Epidermal melanocyte (primary cell): ENCODE measurements around the gene TSPAN10.
A peak's percentile ranks its signal among the peaks of the same experiment; 100 is the strongest.
"Not testable (repeated sequence)": the region's sequence is repeated elsewhere in the genome, so short reads cannot be mapped to it uniquely, and the experiment has no call there.

Source experiments
- DNase-seq: peaks from one replicate; pipeline ENCODE4 v3.0.0; 2011; ENCODE audit warnings: low spot score; ENCODE audit not compliant: insufficient read length

Gene TSPAN10

GRCh38 chr17:81660441-81660840 is 23.4 kb downstream of the TSPAN10 start:
- no peak for DNase-seq

- no peak for DNase-seq
Measured at GRCh38 chr17:81662002-81662401, 25.0 kb downstream of the TSPAN10 start.

DNA sequence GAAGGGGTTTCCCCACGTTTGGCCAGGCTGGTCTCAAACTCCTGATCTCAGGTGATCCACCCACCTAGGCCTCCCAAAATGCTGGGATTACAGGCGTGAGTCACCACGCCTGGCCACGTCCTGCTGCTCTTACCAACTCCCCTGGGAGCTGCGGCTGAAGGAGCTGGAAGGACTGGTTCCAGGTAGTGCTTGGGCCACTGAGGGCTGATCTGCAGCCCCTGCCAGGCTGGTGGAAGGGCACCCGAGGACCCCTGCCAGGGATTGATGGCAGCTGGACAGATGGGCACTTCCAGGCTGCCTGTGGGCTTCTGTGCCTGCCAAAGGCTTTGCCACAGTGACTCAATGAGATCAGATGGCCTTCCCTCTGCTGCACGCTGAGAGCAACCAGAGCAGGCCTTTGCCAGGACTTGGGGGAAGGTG is 27.1 kb downstream of the TSPAN10 start:
- DNase-seq: no peak

DNA sequence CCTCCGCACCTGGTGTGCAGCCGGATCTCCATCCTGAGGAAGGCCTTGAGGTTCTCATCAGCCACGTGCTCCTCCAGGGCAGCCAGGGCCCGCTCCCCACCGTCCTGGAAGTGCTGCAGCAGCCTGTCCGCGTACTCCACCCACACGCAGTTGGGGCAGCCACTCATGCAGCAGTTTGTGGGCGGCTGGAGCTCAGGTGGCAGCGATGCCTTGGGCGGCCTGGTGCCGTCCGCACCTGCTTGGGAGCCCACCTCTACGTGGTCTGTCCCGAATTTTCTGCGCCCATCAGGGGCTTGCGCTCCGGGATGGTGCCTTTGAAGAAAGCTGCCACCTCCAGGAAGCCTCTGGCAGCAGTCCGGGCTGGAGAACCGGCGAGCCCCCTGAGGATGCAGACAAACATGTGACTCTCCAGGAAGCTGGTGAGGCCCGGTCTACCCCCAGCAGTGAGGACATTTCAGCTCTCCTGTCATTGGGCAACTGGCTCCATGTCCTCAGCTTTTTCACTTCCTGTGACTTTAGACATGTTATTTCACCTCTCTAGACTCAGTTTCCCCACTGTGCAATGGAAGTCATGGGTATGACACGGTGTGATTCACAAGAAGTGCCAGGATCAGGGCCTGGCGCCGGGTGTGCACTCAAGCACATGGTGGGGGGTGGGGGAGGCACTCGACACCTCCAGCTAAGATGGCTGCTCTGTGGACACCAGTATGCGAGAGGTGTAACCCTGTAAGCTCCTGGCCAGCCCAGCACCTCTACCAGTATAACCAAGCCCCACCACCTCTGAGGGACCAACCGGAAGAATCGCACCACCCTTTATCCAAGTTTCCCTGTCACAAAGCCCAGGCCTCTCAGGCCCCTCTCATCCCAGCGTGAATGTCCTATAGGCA is 28.5 kb downstream of the TSPAN10 start:
- DNase-seq: no peak

DNA sequence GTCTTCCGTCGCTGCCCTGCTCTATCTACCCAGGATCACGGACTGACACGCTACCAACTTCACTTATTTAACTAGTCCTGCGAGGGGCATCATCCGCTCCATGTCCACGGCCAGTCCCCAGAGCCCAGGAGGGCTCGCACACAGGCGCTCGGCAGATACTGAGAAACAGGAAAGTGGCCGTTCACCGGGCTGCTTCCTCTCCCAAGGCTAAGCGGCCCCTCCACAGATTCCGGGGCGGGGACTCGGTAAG is 29.0 kb downstream of the TSPAN10 start:
- DNase-seq: no peak

DNA sequence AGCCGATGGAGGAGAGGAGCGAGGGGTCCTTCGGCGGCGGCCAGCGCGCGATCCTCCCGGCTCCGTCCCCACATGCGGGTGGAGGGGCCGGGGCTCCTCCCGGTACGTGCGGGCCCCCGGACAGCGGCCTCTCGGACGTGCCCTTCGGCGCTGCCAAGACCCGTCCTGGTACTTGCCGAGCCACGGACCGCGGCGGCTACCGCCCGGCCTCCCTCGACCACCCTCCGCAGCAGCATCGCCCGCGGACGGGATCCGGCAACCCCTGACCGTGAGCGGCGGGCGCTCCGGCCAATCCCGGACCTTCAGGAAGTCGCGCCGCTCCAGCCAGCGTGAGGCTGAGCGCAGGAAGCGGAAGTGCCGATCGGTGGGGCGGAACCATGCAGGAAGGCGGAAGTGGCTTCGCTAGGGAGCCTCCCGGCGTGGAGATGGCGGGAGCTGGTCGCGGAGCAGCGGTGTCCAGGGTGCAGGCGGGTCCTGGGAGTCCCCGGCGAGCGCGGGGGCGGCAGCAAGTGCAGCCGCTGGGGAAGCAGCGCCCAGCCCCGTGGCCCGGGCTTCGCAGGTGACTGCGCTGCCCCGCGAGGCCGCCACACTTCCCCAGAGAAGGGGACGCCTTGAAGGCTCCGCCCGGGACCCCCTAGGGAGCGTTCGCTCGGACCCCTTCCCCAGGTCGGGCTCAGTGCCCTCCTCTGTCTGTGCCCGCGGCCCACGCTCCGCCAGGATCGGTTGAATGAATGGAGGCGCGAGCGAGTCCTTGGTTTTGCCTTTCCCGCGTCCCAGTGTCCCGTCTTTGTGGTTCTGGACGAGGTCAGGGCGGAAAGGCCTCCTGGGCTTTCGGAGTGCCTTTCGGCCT is 29.6 kb downstream of the TSPAN10 start, which contains the start of the genes CCDC137 and OXLD1:
TSS of gene CCDC137 (plus strand) at position 396 of the 850 bp plus-strand sequence. CDS start at position 426, 30 bp downstream.
TSS of gene OXLD1 (minus strand) at position 264 of the 850 bp plus-strand sequence. CDS start at position 236, 28 bp downstream.
- peak; percentile 96 for DNase-seq

DNA sequence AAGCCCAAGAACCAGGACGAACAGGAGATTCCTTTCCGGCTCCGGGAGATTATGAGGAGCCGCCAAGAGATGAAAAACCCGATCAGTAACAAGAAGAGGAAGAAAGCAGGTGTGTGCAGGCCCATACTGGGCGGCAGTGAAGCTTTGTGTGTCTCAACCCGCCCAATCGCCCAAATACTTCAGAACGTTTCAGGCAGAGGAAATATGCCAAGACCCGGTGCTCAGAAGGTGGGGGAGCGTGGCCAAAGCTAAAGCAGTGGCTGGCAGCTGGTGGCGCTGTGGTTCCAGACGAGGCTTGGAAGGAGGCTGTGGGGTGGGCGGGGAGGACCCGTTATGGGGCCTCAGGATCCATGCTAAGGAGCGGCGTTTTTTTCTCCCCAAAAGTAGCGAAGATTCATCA is 30.8 kb downstream of the TSPAN10 start:
- DNase-seq: no peak

DNA sequence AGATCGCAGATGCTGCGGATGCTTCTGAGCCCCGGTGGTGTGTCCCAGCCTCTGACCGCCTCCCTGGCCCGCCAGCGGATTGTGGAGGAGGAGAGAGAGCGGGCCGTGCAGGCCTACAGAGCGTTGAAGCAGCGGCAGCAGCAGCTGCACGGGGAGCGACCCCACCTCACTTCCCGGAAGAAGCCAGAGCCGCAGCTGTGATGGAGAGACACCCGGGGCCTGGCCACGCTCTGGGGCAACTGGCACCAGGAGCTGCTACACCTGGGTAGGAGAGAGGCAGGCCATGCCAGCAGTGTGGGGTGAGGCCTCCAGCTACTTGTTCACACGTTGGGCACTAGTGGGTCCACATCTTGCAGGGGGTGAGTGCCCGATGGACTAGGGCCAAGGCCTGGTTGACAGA is 35.5 kb downstream of the TSPAN10 start:
- DNase-seq: no peak

DNA sequence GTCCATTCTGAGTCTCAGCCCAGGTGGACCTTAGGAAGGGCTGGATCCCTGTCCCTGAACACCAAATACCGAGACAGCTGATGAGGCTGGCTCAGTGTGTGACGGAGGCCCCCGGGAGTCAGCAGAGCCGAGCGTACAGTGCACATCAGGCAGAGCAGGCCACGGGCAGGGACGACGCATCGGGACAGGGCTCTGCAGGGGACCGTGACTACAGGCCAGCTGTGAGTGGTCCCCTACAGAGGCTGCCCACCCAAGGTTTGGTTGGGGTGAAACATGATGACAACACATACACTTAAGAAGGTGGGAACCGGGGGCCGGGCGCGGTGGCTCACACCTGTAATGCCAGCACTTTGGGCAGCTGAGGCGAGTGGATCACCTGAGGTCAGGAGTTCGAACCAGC is 36.0 kb downstream of the TSPAN10 start:
- no peak for DNase-seq

- DNase-seq: no peak
Measured at GRCh38 chr17:81673561-81674258, 36.7 kb downstream of the TSPAN10 start.

DNA sequence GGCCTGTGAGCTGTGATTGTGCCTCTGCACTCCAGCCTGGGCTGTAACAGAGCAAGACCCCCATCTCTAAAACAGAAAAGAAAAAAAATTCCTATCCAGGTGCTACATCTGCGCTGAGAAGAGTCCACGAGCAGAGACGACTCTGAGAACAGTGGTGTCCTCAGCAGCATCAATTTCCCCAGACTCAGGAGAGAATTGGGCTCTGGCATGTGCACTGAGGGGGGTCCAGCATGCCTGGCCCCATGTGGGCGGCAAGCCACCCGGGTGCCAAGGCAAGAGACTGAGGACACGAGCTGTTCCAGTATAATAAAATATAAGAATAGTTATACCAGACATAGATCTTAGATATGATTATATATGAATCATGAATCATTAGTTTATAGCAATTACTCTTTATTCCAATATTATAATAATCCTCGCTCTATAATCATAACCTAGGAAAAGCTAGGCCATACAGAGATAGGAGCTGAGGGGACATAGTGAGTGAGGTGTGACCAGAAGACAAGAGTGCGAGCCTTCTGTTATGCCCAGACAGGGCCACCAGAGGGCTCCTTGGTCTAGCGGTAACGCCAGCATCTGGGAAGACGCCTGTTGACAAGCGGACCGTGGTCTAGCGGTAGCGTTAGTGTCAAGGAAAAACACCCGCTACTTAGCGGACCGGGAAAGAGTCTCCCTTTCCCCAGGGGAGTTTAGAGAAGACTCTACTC is 38.7 kb downstream of the TSPAN10 start:
- DNase-seq: not testable (repeated sequence)

DNA sequence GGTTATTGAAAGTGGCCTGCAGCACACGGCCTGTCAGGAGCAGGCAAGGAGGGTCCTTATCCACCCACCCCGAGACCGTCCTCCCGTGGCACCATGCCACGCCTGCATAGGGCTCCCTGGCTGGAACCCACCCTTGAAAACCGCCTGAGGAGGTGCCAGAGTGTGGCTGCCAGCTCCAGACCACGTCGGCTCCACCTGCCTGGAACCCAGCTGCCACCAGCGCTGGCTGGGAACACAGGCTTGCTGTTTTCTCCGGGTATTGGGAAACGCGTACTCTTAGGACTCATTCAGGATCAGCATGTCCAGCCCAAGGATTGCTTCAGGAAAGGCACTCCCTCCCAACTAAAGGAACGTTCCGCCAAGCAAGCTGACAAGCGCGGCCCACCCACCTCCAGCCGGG is 39.9 kb downstream of the TSPAN10 start:
- DNase-seq: no peak

DNA sequence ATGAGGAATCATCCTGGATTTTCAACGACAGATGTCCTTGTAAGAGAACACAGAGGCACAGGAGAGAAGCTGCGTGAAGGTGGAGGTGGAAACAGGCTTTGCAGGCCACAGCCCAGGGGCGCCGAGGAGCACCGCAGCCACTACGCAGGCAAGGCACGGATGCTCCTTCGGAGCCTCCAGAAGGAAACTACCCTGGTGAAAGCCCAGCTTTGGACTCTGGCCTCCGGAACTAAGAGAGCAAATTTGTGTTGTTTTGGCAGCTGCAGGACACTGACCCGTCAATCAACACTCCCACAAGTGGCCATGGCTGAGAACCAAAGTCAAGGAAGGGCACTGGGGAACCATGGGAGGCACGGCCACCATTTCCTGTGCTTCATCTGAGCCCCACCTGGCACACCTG is 43.2 kb downstream of the TSPAN10 start:
- DNase-seq: no peak

DNA sequence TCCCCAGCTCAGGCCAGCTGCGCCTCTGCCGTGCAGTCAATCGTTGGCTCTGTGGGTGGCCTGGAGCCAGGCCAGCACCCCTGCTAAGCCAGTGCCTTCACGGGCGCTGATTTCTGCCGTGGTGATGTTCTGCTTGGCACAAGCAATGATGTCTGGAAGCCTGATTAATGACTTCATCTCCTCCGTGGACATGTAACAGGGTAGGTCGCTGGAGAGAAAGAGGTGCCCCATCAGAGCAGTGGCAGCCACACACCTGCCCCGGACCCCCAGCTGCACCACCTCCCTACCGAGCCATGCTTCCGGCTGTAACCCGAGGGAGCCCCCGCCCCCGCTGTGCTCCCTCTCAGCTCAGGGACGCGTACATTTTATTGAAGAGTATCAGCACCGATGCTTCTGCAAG is 44.7 kb downstream of the TSPAN10 start:
- no peak for DNase-seq

GRCh38 chr17:81682565-81683207 is 45.7 kb downstream of the TSPAN10 start:
- DNase-seq: no peak

DNA sequence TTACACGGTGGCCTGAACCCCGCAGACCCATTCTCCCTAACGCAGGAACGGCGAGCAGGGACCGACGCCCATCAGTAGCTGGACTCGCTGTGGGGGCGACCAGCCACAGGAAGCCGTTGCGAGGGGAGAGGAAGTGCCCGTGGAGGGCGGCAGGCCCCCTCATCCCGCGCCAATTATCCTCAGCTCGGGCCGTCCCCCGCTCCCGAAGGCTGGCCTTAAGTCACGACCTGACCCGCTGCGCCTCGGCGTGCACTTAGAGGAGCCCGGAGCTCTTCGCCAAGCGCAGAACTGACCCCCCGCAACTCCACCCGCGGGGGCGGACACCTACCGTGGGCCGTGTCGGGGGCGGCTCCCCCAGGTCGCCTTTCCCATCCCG is 46.2 kb downstream of the TSPAN10 start:
- DNase-seq: no peak

DNA sequence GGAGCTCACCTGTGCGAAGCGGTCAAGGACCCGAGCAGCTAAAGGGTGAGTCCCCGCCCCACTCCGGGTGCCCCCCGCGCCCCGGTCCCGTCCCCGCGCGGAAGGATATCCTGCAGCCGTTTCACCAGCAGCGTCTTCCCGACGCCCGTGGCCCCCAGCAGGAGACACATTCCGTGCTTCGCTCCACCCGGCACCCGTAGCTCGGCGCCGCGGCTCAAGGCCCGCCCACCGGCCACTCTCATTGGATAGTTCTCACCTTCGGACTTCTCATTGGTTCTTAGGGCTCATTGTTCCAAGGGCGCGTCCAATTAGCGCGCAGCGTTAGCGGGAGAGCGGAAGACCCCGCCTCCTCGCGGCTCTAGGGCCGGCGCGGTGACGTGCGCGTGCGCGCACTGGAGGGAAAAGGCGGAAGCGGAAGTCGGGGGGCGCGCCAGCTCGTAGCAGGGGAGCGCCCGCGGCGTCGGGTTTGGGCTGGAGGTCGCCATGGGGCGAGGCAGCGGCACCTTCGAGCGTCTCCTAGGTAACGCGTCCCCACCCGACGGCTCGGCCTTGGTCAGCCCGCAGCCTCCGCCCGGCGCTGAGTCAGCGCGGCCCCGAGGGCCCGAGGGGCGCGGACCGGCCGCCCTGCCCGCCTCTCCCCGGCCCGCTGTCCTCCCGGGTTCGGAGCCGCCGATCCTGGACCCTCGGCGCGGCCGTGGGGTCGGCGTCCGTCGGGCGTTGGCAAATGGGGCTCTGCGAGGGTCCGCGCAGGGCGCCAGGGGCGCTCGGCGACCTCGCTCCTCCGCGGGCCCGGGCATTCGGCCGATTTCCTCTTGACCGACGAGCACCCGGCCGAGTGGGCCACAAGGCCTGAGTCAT is 46.8 kb downstream of the TSPAN10 start, which contains the start of the genes ARL16 and HGS:
TSS of gene ARL16 (minus strand) at position 214 of the 858 bp plus-strand sequence. CDS start at position 170, 44 bp downstream.
TSS of gene HGS (plus strand) at position 428 of the 858 bp plus-strand sequence. CDS start at position 484, 56 bp downstream.
- DNase-seq: peak; percentile 100

DNA sequence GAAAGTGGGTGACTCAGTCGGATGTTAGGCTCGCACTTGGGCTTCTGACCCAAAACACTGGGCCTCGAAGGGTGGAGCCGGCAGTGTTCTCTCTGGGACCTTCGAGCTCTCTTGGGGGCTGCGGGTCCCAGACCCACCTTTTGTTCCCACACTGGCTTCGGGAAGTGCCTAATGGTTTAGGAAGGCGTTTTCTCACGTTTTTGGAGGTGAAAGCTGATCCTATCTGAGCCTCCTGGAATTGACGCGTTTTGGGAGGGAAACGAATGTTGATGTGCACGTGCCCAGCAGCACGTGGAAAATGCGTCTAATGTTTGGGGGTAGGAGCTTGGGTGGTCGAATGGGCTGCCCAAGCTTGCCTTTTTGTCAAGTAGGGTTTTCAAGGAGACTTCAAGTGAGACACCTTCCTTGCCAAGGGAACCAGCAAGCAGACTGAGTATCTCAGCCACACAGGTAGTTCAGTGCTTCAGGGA is 47.5 kb downstream of the TSPAN10 start:
- DNase-seq: peak; percentile 61

DNA sequence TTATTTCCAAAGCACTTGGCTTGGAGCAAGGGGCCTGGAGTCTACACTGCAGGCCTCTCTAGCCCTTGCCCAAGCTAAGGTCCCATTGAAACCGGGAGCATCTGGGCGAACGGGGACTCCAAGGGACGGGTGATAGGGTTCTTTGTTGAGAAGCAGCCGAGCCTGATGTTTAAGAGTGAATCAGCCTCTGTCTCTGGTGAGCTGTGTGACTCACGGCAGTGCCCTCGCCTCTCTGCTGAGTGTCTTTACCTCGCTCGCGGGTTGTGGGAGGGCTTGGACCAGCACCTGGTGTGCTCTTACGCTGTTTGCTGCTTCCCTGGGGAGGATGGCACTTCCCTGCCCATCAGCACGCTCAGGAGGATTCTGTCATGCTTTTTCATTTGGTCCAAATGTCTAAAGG is 48.1 kb downstream of the TSPAN10 start:
- no peak for DNase-seq
